Retinal pigment epithelial cell (primary cell): ENCODE measurements around the gene WNT3A.
A peak's percentile ranks its signal among the peaks of the same experiment; 100 is the strongest.

Experiments used
- DNase-seq: peaks from one replicate; pipeline ENCODE4 v3.0.0-alpha.2; 2010; ENCODE audit warnings: low read depth
- H3K4me3 ChIP-seq: 2 replicates; pipeline ENCODE4 v1.5.1; 2011; ENCODE audit warnings: mild to moderate bottlenecking, low read length, control low read depth, moderate library complexity
- TF ChIP-seq, protein P1 (sequence below): conservative IDR thresholded peaks from 2 replicates; pipeline ENCODE4 v1.5.1; 2011; ENCODE audit warnings: low read depth, low read length, control low read depth, inconsistent platforms

Gene WNT3A

GRCh38 chr1:228081578-228082213, 74.9 kb downstream of the WNT3A start:
- H3K4me3 ChIP-seq = peak overlapping the region; percentile 69
- TF ChIP-seq, protein P1, sequence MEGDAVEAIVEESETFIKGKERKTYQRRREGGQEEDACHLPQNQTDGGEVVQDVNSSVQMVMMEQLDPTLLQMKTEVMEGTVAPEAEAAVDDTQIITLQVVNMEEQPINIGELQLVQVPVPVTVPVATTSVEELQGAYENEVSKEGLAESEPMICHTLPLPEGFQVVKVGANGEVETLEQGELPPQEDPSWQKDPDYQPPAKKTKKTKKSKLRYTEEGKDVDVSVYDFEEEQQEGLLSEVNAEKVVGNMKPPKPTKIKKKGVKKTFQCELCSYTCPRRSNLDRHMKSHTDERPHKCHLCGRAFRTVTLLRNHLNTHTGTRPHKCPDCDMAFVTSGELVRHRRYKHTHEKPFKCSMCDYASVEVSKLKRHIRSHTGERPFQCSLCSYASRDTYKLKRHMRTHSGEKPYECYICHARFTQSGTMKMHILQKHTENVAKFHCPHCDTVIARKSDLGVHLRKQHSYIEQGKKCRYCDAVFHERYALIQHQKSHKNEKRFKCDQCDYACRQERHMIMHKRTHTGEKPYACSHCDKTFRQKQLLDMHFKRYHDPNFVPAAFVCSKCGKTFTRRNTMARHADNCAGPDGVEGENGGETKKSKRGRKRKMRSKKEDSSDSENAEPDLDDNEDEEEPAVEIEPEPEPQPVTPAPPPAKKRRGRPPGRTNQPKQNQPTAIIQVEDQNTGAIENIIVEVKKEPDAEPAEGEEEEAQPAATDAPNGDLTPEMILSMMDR = no peak
- DNase-seq = no peak

DNA sequence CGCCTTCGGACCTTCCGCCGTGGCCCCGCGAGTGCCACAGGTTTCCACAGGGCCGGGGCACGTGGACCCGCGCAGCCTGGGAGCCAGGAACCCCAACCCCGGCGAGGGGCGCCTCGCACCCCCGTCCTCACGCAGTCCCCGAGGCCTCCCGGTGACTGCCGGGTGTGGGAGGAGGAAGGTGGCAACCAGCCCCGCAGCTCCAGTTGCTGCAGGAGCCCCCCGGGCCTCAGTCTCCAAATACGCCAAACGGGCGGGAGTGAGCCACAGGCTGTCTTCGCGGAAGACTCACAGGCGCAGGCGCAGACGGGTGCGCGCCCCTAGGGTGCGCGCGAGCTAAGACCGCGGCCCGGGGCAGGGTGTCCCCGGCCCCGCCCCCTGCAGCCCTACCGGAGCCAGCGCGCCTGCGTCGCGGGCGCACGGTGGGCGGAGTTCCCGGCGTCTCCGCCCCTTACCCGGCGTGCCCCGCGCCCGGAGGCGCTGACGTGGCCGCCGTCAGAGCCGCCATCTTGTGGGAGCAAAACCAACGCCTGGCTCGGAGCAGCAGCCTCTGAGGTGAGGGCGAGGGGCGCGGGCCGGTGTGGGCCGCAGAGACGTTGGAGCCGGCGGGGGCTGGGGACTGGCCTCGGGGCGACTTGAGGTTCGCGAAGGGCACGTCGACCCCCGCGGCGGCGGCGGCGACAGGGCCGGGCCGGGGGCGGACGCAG, 75.6 kb downstream of the WNT3A start, which contains the start of gene ARF1:
Gene ARF1 (plus strand): TSS at position 495 of the 704 bp plus-strand sequence. CDS start 14,407 bp downstream, outside the sequence.
- peak; percentile 57 for DNase-seq
- TF ChIP-seq, protein P1 = no peak
- peak within 1 kb of the TSS; percentile 95 for H3K4me3 ChIP-seq

GRCh38 chr1:228082918-228083870, 76.4 kb downstream of the WNT3A start:
- TF ChIP-seq, protein P1 = no peak
- DNase-seq = no peak
- peak overlapping the region; percentile 95 for H3K4me3 ChIP-seq

DNA sequence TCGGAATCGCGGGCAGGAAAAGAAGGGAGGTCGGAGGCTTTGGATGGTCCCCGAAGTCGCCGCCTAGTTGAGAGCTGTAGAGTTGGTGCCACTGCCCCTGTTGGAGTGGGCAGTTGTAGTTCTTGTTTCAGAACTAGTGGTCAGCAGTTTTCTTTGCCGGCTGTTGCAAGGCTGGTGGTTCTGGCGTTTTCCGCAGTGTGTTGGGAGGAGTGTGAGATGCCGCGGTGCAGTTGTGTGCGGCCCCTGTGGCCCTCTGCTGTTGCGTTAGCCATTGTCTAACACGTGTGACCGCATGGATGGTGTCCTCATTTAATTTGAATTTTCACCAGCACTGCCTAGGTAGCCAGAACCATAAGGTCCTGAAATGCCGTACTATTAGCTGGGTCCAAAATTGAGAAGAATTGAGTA, 77.1 kb downstream of the WNT3A start:
- H3K4me3 ChIP-seq = peak overlapping the region; percentile 95
- no peak for DNase-seq
- TF ChIP-seq, protein P1 = no peak

- H3K4me3 ChIP-seq = peak overlapping the region; percentile 95
- no peak for DNase-seq
- TF ChIP-seq, protein P1 = no peak
Observed at GRCh38 chr1:228084325-228084724, 77.5 kb downstream of the WNT3A start.

DNA sequence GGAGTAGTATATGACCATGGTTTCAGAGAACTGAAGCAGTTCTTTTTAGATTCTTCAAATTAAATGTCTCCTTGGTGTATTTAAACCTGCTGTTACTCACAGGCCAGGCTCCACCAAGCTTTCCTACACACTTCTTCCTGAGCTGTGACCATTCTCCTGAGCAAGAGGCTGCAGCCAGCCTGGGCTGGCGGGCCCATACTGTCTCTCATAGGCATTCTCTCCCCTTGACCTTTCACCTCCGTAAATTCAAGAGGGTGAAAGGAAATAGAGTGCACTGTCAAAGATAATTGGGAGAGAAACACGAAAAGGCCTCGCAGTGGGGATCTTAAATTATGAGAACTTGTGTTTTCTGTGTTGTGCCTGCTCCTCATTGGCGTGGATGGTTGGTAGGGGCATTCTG, 78.0 kb downstream of the WNT3A start:
- H3K4me3 ChIP-seq = peak overlapping the region; percentile 95
- DNase-seq = no peak
- TF ChIP-seq, protein P1 = no peak
